GM18520 (cell line): ENCODE measurements around the gene RTN4R.

Experiments
- ATAC-seq: cut with Tn5 transposase; IDR thresholded peaks from one replicate; pipeline ENCODE4 v1.9.1; 2021; ENCODE audit not compliant: unreplicated experiment

The RTN4R gene

DNA sequence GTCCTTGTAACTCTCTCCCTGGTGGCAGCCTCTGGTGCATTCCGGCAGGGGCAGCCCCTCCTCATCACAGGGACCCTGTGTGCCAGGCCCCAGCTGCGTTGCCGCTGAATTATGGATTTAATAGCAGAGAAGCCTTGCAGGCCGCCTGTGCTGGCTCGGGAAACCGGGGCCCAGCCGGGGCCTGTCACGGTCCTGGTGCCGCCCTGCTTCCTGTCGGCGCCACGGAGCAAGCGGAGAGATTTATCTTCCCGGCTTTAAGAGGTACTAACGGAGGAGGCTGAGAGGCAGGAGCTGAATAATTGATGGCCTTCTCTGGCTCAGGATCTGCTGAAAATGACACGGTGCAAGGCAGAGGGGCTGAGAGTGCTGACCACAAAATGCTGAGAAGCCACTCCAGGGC, 63.3 kb downstream of the RTN4R start:
- no peak for ATAC-seq

GRCh38 chr22:20204311-20204710, 63.8 kb downstream of the RTN4R start:
- ATAC-seq = no peak

- ATAC-seq = no peak
Measured at GRCh38 chr22:20203552-20204201, 64.4 kb downstream of the RTN4R start.

- no peak for ATAC-seq
Measured at GRCh38 chr22:20203142-20203551, 65.0 kb downstream of the RTN4R start.

DNA sequence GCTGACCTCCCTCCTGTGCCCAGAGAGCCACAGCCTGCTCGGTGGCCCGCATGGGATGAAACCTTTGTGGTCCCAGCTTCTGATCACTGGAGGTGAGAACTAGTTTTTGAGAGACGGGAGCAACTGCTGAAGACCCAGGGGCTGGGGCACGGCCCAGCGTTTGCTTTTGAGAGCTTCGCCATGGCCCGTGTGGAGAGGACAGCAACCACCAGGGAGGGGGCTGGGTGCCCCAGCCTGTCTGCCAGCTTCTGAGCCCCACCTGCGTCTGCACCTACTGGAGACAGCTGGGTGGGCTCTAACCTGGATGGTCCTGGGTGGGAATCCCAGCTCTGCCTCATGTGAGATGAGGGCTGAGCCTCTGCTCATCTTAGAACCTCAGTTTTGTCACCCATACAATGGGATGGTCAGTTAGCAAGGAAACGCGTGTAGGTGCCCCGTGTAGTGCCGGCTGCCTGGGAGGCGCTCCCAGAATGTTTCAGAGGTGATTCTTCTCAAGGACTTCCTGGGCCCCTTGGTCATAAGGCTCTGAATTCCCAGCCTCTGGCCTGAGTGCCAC, 66.2 kb downstream of the RTN4R start:
- no peak for ATAC-seq

- no peak for ATAC-seq
Measured at GRCh38 chr22:20199906-20200305, 68.2 kb downstream of the RTN4R start.

DNA sequence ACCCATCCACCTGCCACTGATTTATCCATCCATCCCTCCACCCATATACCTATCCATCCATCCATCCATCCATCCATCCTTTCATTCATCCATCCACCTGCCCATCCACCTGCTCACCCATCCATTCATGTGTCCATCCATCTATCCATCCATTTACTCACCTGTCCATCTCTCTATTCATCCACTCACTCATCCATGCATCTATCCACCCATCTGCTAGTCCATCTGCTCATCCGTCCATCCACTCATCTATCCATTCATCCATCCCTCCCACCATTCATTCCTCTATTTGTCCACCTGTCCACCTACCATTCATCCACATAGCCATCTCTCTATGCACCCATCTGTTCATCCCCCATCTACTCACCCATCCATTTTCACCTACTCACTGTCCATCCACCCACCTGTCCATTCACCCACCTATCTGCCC, 68.7 kb downstream of the RTN4R start:
- no peak for ATAC-seq

GRCh38 chr22:20198557-20199319, 69.4 kb downstream of the RTN4R start:
- no peak for ATAC-seq

GRCh38 chr22:20197407-20198030, 70.6 kb downstream of the RTN4R start:
- ATAC-seq = no peak

- no peak for ATAC-seq
Measured at GRCh38 chr22:20196094-20196842, 71.8 kb downstream of the RTN4R start.

GRCh38 chr22:20194681-20195593, 73.2 kb downstream of the RTN4R start:
- no peak for ATAC-seq

DNA sequence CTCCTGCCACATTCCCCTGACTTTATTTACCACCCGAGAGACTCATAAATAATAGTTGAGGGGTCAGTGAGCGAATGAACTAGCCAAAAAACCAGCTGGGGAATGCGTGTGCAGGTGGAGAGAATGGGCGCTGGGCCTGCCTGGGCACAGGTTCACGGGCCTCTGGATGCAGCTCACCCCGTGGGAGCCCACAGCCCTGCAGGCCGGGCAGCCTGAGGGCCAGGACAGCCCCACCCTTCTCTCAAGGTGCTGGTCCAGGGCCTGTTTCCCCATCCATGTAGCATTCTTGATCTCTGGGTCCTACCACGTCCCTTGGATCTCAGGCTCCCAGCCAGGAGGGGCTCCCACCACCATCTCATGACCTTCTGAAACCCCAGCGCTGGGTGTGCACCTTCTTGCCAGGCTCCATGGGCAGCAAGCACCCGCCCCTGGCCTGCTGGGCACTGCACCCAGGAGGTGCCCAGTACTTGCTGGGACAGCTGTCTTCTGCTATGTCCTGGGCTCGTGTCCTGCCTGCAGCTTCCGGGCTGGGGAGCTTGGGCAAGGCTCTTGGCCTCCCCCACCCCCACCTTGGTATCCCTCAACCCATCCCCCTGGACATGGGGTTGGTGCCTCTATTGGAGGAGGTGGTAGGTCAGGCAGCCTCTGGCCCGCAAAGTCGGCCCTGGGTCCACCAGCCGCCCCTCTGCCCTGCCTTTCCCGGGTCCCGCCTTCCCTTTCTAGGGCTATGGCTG, 74.2 kb downstream of the RTN4R start:
- ATAC-seq = no peak

GRCh38 chr22:20192972-20193760, 75.0 kb downstream of the RTN4R start:
- no peak for ATAC-seq

GRCh38 chr22:20192293-20192971, 75.7 kb downstream of the RTN4R start:
- ATAC-seq = no peak

- ATAC-seq = no peak
Measured at GRCh38 chr22:20191803-20192202, 76.3 kb downstream of the RTN4R start.
